ENCODE results near the gene STARD7. TPM values are rescaled to one million over a fixed set of nuclear protein-coding genes. Genes with fewer than 3 reads are reported as not detected.
A peak's percentile ranks its signal among the peaks of the same experiment; 100 is the strongest.

The STARD7 gene
- total RNA-seq, 2 experiments from 2014 or later, result 108 to 113 TPM

- peaks cover 67% of the 10 kb centered on the region for H3K4me1 Mint-ChIP-seq
- ChIA-PET POLR2A (interaction anchor here (1.1 to 1.8 kb wide), 2 partner anchors 48 to 59 kb away, joined by 3 to 6 read pairs; no protein-coding TSS in a partner anchor), CTCF (interaction anchor here (1.6 to 3.2 kb wide), 2 partner anchors 61 to 67 kb away, joined by 8 to 11 read pairs; partner anchors contain the start of gene ASTL)
- H3K27me3 Mint-ChIP-seq, result no peaks in the 10 kb centered on the region
- no peaks in the 10 kb centered on the region for H3K9me3 Mint-ChIP-seq
- DNase-seq, result no peak
- peaks cover 31% of the 10 kb centered on the region for H3K36me3 Mint-ChIP-seq (ENCODE audit: low read depth)
- H3K27ac Mint-ChIP-seq, result peak overlapping the region; percentile 57
- peak overlapping the region; percentile 57 for H3K4me3 Mint-ChIP-seq
Measured at GRCh38 chr2:96205888-96206287, 2.7 kb downstream of the STARD7 start.

- peaks cover 70% of the 10 kb centered on the region for H3K4me1 Mint-ChIP-seq
- no peaks in the 10 kb centered on the region for H3K9me3 Mint-ChIP-seq
- POLR2A ChIA-PET, result interaction anchor here (1.1 to 3.2 kb wide), 4 partner anchors 37 to 60 kb away, joined by 3 to 15 read pairs (median 6); no protein-coding TSS in a partner anchor
- H3K4me3 Mint-ChIP-seq, result peak overlapping the region; percentile 45
- peak overlapping the region; percentile 82 for H3K27ac Mint-ChIP-seq
- peaks cover 31% of the 10 kb centered on the region for H3K36me3 Mint-ChIP-seq (ENCODE audit: low read depth)
- CTCF ChIA-PET, result interaction anchor here (1.6 to 3.2 kb wide), 3 partner anchors 62 to 212 kb away, joined by 8 to 11 read pairs (median 9); partner anchors contain the start of gene ASTL
- no peaks in the 10 kb centered on the region for H3K27me3 Mint-ChIP-seq
- no peak for DNase-seq
Measured at GRCh38 chr2:96204836-96205624, 3.6 kb downstream of the STARD7 start.

GRCh38 chr2:96203130-96204028 is 5.2 kb downstream of the STARD7 start:
- no peaks in the 10 kb centered on the region for H3K9me3 Mint-ChIP-seq
- DNase-seq, result no peak
- peak overlapping the region; percentile 82 for H3K27ac Mint-ChIP-seq
- POLR2A ChIA-PET, result interaction anchor here (1.3 to 3.2 kb wide), 4 partner anchors 29 to 122 kb away, joined by 3 to 15 read pairs (median 4); no protein-coding TSS in a partner anchor
- H3K4me1 Mint-ChIP-seq, result peaks cover 75% of the 10 kb centered on the region
- CTCF ChIA-PET, result interaction anchor here (0.9 to 3.2 kb wide), 8 partner anchors 29 to 325 kb away, joined by 3 to 11 read pairs (median 4); partner anchors contain the start of gene ASTL
- no peaks in the 10 kb centered on the region for H3K27me3 Mint-ChIP-seq
- H3K36me3 Mint-ChIP-seq (ENCODE audit: low read depth), result peaks cover 40% of the 10 kb centered on the region
- peak overlapping the region; percentile 75 for H3K4me3 Mint-ChIP-seq

- Mint-ChIP-seq H3K27ac (no peak overlapping the region), H3K4me1 (peaks cover 78% of the 10 kb centered on the region), H3K4me3 (no peak overlapping the region), H3K9me3 (no peaks in the 10 kb centered on the region), H3K36me3 (ENCODE audit: low read depth) (peaks cover 39% of the 10 kb centered on the region), H3K27me3 (no peaks in the 10 kb centered on the region)
- ChIA-PET CTCF (interaction anchor here (1.2 to 1.6 kb wide), 6 partner anchors 28 to 326 kb away, joined by 3 to 5 read pairs (median 4); no protein-coding TSS in a partner anchor), POLR2A (interaction anchor here (1.0 to 3.2 kb wide), 4 partner anchors 40 to 123 kb away, joined by 3 to 15 read pairs (median 4); partner anchors contain the start of genes CIAO1 and TMEM127)
- DNase-seq, result no peak
Measured at GRCh38 chr2:96202152-96202854, 6.3 kb downstream of the STARD7 start.

GRCh38 chr2:96201338-96201737 is 7.3 kb downstream of the STARD7 start:
- no peaks in the 10 kb centered on the region for H3K27me3 Mint-ChIP-seq
- no peak overlapping the region for H3K27ac Mint-ChIP-seq
- ChIA-PET CTCF (interaction anchor here (1.2 to 1.9 kb wide), 4 partner anchors 62 to 179 kb away, joined by 4 to 6 read pairs (median 5); no protein-coding TSS in a partner anchor), POLR2A (interaction anchor here (0.8 to 3.2 kb wide), 4 partner anchors 12 to 615 kb away, joined by 3 to 15 read pairs (median 4); partner anchors contain the start of gene CNNM3)
- H3K4me1 Mint-ChIP-seq, result peaks cover 72% of the 10 kb centered on the region
- no peak for DNase-seq
- H3K4me3 Mint-ChIP-seq, result no peak overlapping the region
- H3K36me3 Mint-ChIP-seq (ENCODE audit: low read depth), result peaks cover 34% of the 10 kb centered on the region
- H3K9me3 Mint-ChIP-seq, result no peaks in the 10 kb centered on the region

GRCh38 chr2:96198921-96199320 is 9.7 kb downstream of the STARD7 start:
- H3K4me1 Mint-ChIP-seq, result peaks cover 60% of the 10 kb centered on the region
- no peaks in the 10 kb centered on the region for H3K9me3 Mint-ChIP-seq
- no peak overlapping the region for H3K4me3 Mint-ChIP-seq
- no peaks in the 10 kb centered on the region for H3K27me3 Mint-ChIP-seq
- peaks cover 33% of the 10 kb centered on the region for H3K36me3 Mint-ChIP-seq (ENCODE audit: low read depth)
- DNase-seq, result no peak
- ChIA-PET CTCF (interaction anchor here (1.0 kb wide), 1 partner anchor 206 kb away, joined by 3 read pairs; no protein-coding TSS in a partner anchor), POLR2A (interaction anchor here (1.0 to 1.5 kb wide), 4 partner anchors 10 to 42 kb away, joined by 3 to 9 read pairs (median 3); partner anchors contain the start of gene STARD7)
- H3K27ac Mint-ChIP-seq, result no peak overlapping the region

GRCh38 chr2:96197546-96198255 is 10.9 kb downstream of the STARD7 start:
- Mint-ChIP-seq H3K4me3 (no peak overlapping the region), H3K4me1 (peaks cover 60% of the 10 kb centered on the region), H3K27ac (no peak overlapping the region), H3K36me3 (ENCODE audit: low read depth) (peaks cover 39% of the 10 kb centered on the region), H3K9me3 (no peaks in the 10 kb centered on the region), H3K27me3 (no peaks in the 10 kb centered on the region)
- CTCF ChIA-PET, result no interaction called here
- no peak for DNase-seq
- POLR2A ChIA-PET, result no interaction called here

DNA sequence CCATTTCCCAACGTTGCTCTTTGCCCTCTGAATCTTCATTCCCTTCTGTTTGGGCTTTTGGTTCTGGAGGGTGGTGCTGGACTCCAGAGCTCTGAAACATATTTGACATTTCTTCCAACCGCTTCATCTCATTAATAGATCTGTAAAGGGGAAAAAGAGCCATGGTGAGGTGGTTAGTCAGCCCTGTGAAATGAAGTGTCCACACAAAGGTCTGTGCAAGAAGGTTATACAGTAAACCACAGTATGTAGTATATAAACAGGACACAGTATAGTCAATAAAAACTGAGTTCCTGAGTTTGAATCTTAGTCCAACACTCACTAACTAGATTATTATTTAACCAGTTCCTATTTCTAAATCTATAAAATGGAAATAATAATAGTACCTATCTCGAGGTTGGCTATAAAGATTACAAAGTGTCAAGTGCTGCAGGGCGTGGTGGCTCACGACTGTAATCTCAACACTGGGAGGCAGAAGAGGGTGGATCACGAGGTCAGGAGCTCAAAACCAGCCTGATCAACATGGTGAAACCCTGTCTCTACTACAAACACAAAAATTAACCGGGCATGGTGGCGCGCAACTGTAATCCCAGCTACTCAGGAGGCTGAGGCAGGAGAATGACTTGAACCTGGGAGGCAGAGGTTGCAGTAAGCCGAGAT is 13.1 kb downstream of the STARD7 start:
- H3K4me3 Mint-ChIP-seq, result no peak overlapping the region

GRCh38 chr2:96191937-96192670 is 16.5 kb downstream of the STARD7 start:
- ChIA-PET CTCF (interaction anchor here (0.9 to 1.3 kb wide), 2 partner anchors 18 to 53 kb away, joined by 4 read pairs; partner anchors contain the start of gene ASTL), POLR2A (interaction anchor here (1.4 kb wide), 1 partner anchor 16 kb away, joined by 5 read pairs; the partner anchor contains the start of gene STARD7)
- H3K27ac Mint-ChIP-seq, result no peak overlapping the region
- no peaks in the 10 kb centered on the region for H3K27me3 Mint-ChIP-seq
- DNase-seq, result no peak
- no peak overlapping the region for H3K4me3 Mint-ChIP-seq
- H3K4me1 Mint-ChIP-seq, result peaks cover 27% of the 10 kb centered on the region
- no peaks in the 10 kb centered on the region for H3K9me3 Mint-ChIP-seq
- H3K36me3 Mint-ChIP-seq (ENCODE audit: low read depth), result peaks cover 50% of the 10 kb centered on the region

More for the DNA sequence above, 13.1 kb downstream of the STARD7 start:
- ChIA-PET CTCF (interaction anchor here (0.8 to 0.9 kb wide), 2 partner anchors 47 to 71 kb away, joined by 3 read pairs; no protein-coding TSS in a partner anchor), POLR2A (no interaction called here)
- Mint-ChIP-seq H3K27ac (peak overlapping the region; percentile 10), H3K4me1 (peaks cover 49% of the 10 kb centered on the region), H3K9me3 (no peaks in the 10 kb centered on the region), H3K36me3 (ENCODE audit: low read depth) (peaks cover 52% of the 10 kb centered on the region), H3K27me3 (no peaks in the 10 kb centered on the region)
- DNase-seq, result no peak

GRCh38 chr2:96188821-96189526 is 19.7 kb downstream of the STARD7 start:
- CTCF ChIA-PET, result interaction anchor here (1.7 kb wide), 1 partner anchor 14 kb away, joined by 7 read pairs; no protein-coding TSS in a partner anchor
- no peak overlapping the region for H3K4me3 Mint-ChIP-seq
- H3K36me3 Mint-ChIP-seq (ENCODE audit: low read depth), result peaks cover 66% of the 10 kb centered on the region
- POLR2A ChIA-PET, result interaction anchor here (1.0 kb wide), 1 partner anchor 12 kb away, joined by 4 read pairs; no protein-coding TSS in a partner anchor
- no peak for DNase-seq
- peaks cover 16% of the 10 kb centered on the region for H3K4me1 Mint-ChIP-seq
- H3K27ac Mint-ChIP-seq, result no peak overlapping the region
- no peaks in the 10 kb centered on the region for H3K27me3 Mint-ChIP-seq
- no peaks in the 10 kb centered on the region for H3K9me3 Mint-ChIP-seq
